Rectal smooth muscle tissue (tissue), 1 donor: ENCODE data around the gene HARBI1.

Experiments
- H3K27ac ChIP-seq: one replicate; pipeline ENCODE4 v1.7.0; 2013; ENCODE audit warnings: low read depth, low read length, inconsistent platforms
- H3K27me3 ChIP-seq: one replicate; pipeline ENCODE4 v1.7.0; 2013; ENCODE audit warnings: low read length; ENCODE audit not compliant: control insufficient read depth, insufficient read depth
- H3K36me3 ChIP-seq: one replicate; pipeline ENCODE4 v1.7.0; 2013; ENCODE audit warnings: low read length; ENCODE audit not compliant: control insufficient read depth, insufficient read depth
- H3K4me1 ChIP-seq: one replicate; pipeline ENCODE4 v1.7.0; 2013; ENCODE audit warnings: low read length; ENCODE audit not compliant: control insufficient read depth, insufficient read depth
- H3K4me3 ChIP-seq: one replicate; pipeline ENCODE4 v1.7.0; 2013; ENCODE audit warnings: low read length
- H3K9ac ChIP-seq: one replicate; pipeline ENCODE4 v1.7.0; 2013; ENCODE audit warnings: low read length

The HARBI1 gene

DNA sequence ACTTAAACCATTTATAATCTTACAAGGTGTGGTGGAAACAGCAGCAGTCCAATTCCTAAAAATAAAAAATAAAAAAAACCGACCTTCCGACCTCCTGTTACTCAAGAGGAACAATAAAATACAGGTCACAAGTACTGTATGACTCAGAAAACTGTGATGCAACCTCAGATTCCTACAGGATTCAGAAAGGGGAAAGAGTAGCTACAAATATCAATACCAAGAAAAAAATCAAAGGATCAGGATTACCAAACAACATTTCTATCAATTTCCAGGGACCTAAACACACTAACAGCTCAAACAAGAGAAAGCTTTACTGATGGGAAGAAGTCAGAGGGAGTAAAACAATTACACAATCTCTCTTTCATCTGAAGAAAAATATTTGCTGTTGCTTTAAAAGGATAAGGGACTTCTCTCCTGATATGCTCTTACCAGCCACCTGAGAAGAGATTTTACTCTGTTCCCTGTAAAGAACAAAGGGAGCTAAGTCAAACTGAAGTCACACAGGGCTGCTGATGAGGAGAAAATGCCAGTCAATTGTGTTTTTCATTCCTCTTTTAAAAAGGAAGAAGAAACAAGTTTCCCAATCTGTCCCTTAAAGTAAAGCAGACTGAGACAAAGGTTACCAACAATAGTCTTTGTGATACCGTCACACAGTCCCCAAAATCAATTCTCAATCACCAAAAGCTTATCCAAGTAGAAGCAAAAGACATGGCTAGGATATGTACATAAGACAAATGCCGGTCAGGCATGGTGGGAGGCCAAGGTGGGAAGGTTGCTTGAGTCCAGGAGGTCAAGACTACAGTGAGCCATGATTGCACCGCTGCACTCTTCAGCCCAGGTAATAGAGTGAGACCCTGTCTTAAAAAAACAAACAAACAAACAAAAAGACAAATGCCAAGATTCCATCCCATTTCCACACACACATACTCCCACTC is 62.5 kb downstream of the HARBI1 start:
- Histone ChIP-seq H3K4me3 (no peak overlapping the region), H3K9ac (no peak overlapping the region), H3K36me3 (no peaks in the 10 kb centered on the region), H3K27me3 (no peaks in the 10 kb centered on the region), H3K4me1 (peaks cover 14% of the 10 kb centered on the region), H3K27ac (peak overlapping the region; percentile 21)

DNA sequence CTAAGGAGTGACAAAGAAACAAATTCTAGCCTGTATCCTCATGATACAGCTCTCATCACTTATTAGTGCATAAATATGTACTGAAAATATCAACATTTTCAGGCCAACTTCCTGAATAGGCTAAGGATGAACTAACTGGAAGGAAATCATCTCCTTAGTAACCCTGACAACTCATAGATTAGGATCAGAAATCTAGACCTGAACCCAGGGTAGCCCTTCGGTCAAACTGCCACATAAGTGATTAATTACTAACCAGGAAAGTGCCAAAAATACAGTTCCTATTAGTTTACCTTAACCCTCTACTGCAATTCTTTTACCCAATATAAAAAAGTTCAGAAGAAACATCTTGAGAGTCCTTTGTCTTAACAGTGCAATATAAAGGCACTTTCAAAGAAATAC is 63.2 kb downstream of the HARBI1 start:
- Histone ChIP-seq H3K27me3 (no peaks in the 10 kb centered on the region), H3K4me3 (peak overlapping the region; percentile 21), H3K9ac (no peak overlapping the region), H3K27ac (peak overlapping the region; percentile 45), H3K4me1 (peaks cover 14% of the 10 kb centered on the region), H3K36me3 (no peaks in the 10 kb centered on the region)
